Sigmoid colon (tissue), 3 donors: ENCODE data around the gene HAUS8.

Source experiments
- CTCF ChIP-seq, 4 experiments: fragments of 450-650 bp in 3 of 4; fragments of 200-600 bp in 1 of 4; IDR thresholded peaks; one replicate each; pipeline ENCODE4 v1.5.1; 2016 to 2019; ENCODE audit warnings: antibody characterized with exemption in 4 of 4, mild to moderate bottlenecking in 3 of 4, moderate library complexity in 2 of 4
- POLR2A ChIP-seq, 2 donors: fragments of 450-650 bp; IDR thresholded peaks; one replicate each; pipeline ENCODE4 v1.6.1; 2016; ENCODE audit warnings: antibody characterized with exemption in 2 of 2, mild to moderate bottlenecking in 2 of 2, moderate library complexity in 2 of 2

- no peak for TF ChIP-seq POLR2A (IDR thresholded peaks at IDR 0.05)
- no peak for TF ChIP-seq CTCF (IDR thresholded peaks at IDR 0.05)
Observed at GRCh38 chr19:17055636-17056035, 19.6 kb downstream of the HAUS8 start.
